ENCODE results near the gene LMO1.

The LMO1 gene

GRCh38 chr11:8242499-8243280 lies 21.0 kb downstream of the LMO1 start:
- no peak for FAIRE-seq
- no peak for DNase-seq (ENCODE audit: insufficient read length, low spot score)
- no peak for TF ChIP-seq CTCF (IDR thresholded peaks at IDR 0.05; ENCODE audit: insufficient read depth, missing control alignments)

GRCh38 chr11:8242118-8242475 lies 21.6 kb downstream of the LMO1 start:
- FAIRE-seq (no peak), DNase-seq (ENCODE audit: insufficient read length, low spot score) (no peak)
- TF ChIP-seq CTCF (IDR thresholded peaks at IDR 0.05; ENCODE audit: insufficient read depth, missing control alignments), result no peak

- no peak for TF ChIP-seq CTCF (IDR thresholded peaks at IDR 0.05; ENCODE audit: insufficient read depth, missing control alignments)
- FAIRE-seq (no peak), DNase-seq (ENCODE audit: insufficient read length, low spot score) (no peak)
Measured at GRCh38 chr11:8241373-8242117, 22.1 kb downstream of the LMO1 start.

- DNase-seq (ENCODE audit: insufficient read length, low spot score) (no peak), FAIRE-seq (no peak)
- no peak for TF ChIP-seq CTCF (IDR thresholded peaks at IDR 0.05; ENCODE audit: insufficient read depth, missing control alignments)
Measured at GRCh38 chr11:8239536-8240228, 24.0 kb downstream of the LMO1 start.

- no peak for DNase-seq (ENCODE audit: insufficient read length, low spot score)
- no peak for FAIRE-seq
- TF ChIP-seq CTCF (IDR thresholded peaks at IDR 0.05; ENCODE audit: insufficient read depth, missing control alignments), result no peak
Measured at GRCh38 chr11:8239040-8239439, 24.6 kb downstream of the LMO1 start.

GRCh38 chr11:8237453-8237852 lies 26.2 kb downstream of the LMO1 start:
- DNase-seq (ENCODE audit: insufficient read length, low spot score) (no peak), FAIRE-seq (no peak)
- no peak for TF ChIP-seq CTCF (IDR thresholded peaks at IDR 0.05; ENCODE audit: insufficient read depth, missing control alignments)

All from D721Med (cell line).